Astrocyte (in vitro differentiated cells and primary cell): ENCODE results near the gene FRMD5. TPM values are rescaled to one million over a fixed set of nuclear protein-coding genes. Genes with fewer than 3 reads are reported as not detected.

ENCODE experiments used
- DNase-seq: peaks from one replicate; pipeline ENCODE4 v3.0.0-alpha.2; 2010; ENCODE audit warnings: low read depth
- FAIRE-seq: peaks from 2 replicates; lab custom pipeline; 2011; peaks lifted over from hg19 to GRCh38; lab: Jason Lieb, UNC
- H2AFZ ChIP-seq: 2 replicates; pipeline ENCODE4 v1.6.0; 2012; ENCODE audit warnings: low read depth, low read length, inconsistent platforms
- H3K27ac ChIP-seq: 2 replicates; pipeline ENCODE4 v1.5.1; 2011; ENCODE audit warnings: low read depth, low read length, inconsistent platforms
- H3K27me3 ChIP-seq: 2 replicates; pipeline ENCODE4 v1.6.0; 2011; ENCODE audit warnings: low read length, inconsistent platforms; ENCODE audit not compliant: insufficient read depth
- H3K36me3 ChIP-seq: 2 replicates; pipeline ENCODE4 v1.5.1; 2011; ENCODE audit warnings: low read length, inconsistent platforms; ENCODE audit not compliant: insufficient read depth
- H3K4me1 ChIP-seq: 2 replicates; pipeline ENCODE4 v1.5.1; 2011; ENCODE audit warnings: low read length, inconsistent platforms; ENCODE audit not compliant: insufficient read depth
- H3K4me2 ChIP-seq: 2 replicates; pipeline ENCODE4 v1.6.0; 2012; ENCODE audit warnings: low read length, inconsistent platforms
- H3K4me3 ChIP-seq: 2 replicates; pipeline ENCODE4 v1.5.1; 2011; ENCODE audit warnings: low read depth, mild to moderate bottlenecking, low read length, inconsistent platforms; ENCODE audit not compliant: insufficient read depth
- H3K79me2 ChIP-seq: 2 replicates; pipeline ENCODE4 v1.6.0; 2012; ENCODE audit warnings: mild to moderate bottlenecking, low read length, inconsistent platforms; ENCODE audit not compliant: insufficient read depth
- H3K9ac ChIP-seq: 2 replicates; pipeline ENCODE4 v1.6.0; 2012; ENCODE audit warnings: mild to moderate bottlenecking, low read length, inconsistent platforms
- H3K9me3 ChIP-seq: 2 replicates; pipeline ENCODE4 v1.5.1; 2012; ENCODE audit warnings: low read depth, mild to moderate bottlenecking, low read length, inconsistent platforms; ENCODE audit not compliant: insufficient read depth
- H4K20me1 ChIP-seq: 2 replicates; pipeline ENCODE4 v1.6.0; 2012; ENCODE audit warnings: low read length, inconsistent platforms; ENCODE audit not compliant: insufficient read depth
- H3K27ac Mint-ChIP-seq: one replicate; pipeline ENCODE4 v1.8.0; 2021; ENCODE audit warnings: mild to moderate bottlenecking, mixed read lengths; ENCODE audit not compliant: unreplicated experiment
- H3K27me3 Mint-ChIP-seq: one replicate; pipeline ENCODE4 v1.8.0; 2021; ENCODE audit warnings: low read depth, mixed read lengths; ENCODE audit not compliant: unreplicated experiment
- H3K36me3 Mint-ChIP-seq: one replicate; pipeline ENCODE4 v1.8.0; 2021; ENCODE audit warnings: low read depth, mixed read lengths; ENCODE audit not compliant: unreplicated experiment
- H3K4me1 Mint-ChIP-seq: one replicate; pipeline ENCODE4 v1.8.0; 2021; ENCODE audit warnings: low read depth, mixed read lengths; ENCODE audit not compliant: unreplicated experiment
- H3K4me3 Mint-ChIP-seq: one replicate; pipeline ENCODE4 v1.8.0; 2021; ENCODE audit warnings: mild to moderate bottlenecking, moderate library complexity, mixed read lengths; ENCODE audit not compliant: unreplicated experiment
- H3K9me3 Mint-ChIP-seq: one replicate; pipeline ENCODE4 v1.8.0; 2021; ENCODE audit warnings: mild to moderate bottlenecking, mixed read lengths; ENCODE audit not compliant: unreplicated experiment
- EZH2 ChIP-seq: IDR thresholded peaks from 2 replicates; pipeline ENCODE4 v1.6.1; 2012; ENCODE audit warnings: mild to moderate bottlenecking, low read length, inconsistent platforms; ENCODE audit not compliant: insufficient read depth
- total RNA-seq: library from RNA; stranded (reverse); gene quantifications from 2 replicates; pipeline ENCODE4 v1.2.1, GENCODE V29; 2021
- TF ChIP-seq, protein P1 (sequence below): IDR thresholded peaks from 2 replicates; pipeline ENCODE4 v1.5.1; 2011; ENCODE audit warnings: low read depth, mild to moderate bottlenecking, inconsistent platforms, low read length, moderate library complexity; ENCODE audit not compliant: insufficient read depth

The FRMD5 gene
- total RNA-seq, 1 donor from 2014 or later, result 19.6 TPM

DNA sequence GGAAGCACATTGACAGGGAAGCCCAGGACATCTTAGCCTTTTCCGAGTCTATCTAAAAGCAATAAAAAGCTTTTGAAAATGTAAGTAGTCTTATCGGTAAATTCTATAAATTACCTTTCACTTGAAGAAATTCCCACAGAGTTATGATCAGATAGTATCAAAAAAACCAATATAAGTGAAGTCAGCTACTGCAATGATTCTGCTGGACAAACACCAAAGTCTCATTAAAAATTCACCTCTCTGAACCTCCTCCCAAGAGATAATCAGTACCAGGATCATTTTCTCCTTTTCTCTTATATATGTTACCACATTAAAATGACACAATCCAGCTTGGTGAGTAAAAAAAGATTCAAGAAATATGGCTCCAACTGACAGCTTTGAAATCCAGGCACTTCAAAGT is 69.2 kb downstream of the FRMD5 start:
- H3K4me2 ChIP-seq, result no peak overlapping the region
- no peaks in the 10 kb centered on the region for H3K9me3 ChIP-seq
- H3K27me3 ChIP-seq, result no peaks in the 10 kb centered on the region
- H3K9me3 Mint-ChIP-seq, result no peaks in the 10 kb centered on the region
- H3K4me1 ChIP-seq, result no peaks in the 10 kb centered on the region
- no peaks in the 10 kb centered on the region for H3K36me3 Mint-ChIP-seq
- H3K27ac Mint-ChIP-seq, result no peak overlapping the region
- H3K27ac ChIP-seq, result no peak overlapping the region
- no peak overlapping the region for H3K9ac ChIP-seq
- H2AFZ ChIP-seq, result no peak overlapping the region
- H3K36me3 ChIP-seq, result no peaks in the 10 kb centered on the region
- H3K27me3 Mint-ChIP-seq, result no peaks in the 10 kb centered on the region
- H3K4me3 Mint-ChIP-seq, result no peak overlapping the region
- DNase-seq (no peak), FAIRE-seq (no peak)
- peaks cover 37% of the 10 kb centered on the region for H4K20me1 ChIP-seq
- TF ChIP-seq, protein P1, sequence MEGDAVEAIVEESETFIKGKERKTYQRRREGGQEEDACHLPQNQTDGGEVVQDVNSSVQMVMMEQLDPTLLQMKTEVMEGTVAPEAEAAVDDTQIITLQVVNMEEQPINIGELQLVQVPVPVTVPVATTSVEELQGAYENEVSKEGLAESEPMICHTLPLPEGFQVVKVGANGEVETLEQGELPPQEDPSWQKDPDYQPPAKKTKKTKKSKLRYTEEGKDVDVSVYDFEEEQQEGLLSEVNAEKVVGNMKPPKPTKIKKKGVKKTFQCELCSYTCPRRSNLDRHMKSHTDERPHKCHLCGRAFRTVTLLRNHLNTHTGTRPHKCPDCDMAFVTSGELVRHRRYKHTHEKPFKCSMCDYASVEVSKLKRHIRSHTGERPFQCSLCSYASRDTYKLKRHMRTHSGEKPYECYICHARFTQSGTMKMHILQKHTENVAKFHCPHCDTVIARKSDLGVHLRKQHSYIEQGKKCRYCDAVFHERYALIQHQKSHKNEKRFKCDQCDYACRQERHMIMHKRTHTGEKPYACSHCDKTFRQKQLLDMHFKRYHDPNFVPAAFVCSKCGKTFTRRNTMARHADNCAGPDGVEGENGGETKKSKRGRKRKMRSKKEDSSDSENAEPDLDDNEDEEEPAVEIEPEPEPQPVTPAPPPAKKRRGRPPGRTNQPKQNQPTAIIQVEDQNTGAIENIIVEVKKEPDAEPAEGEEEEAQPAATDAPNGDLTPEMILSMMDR, result no peak
- TF ChIP-seq EZH2, result no peak
- no peaks in the 10 kb centered on the region for H3K4me1 Mint-ChIP-seq
- no peak overlapping the region for H3K4me3 ChIP-seq
- H3K79me2 ChIP-seq, result peaks cover 82% of the 10 kb centered on the region

DNA sequence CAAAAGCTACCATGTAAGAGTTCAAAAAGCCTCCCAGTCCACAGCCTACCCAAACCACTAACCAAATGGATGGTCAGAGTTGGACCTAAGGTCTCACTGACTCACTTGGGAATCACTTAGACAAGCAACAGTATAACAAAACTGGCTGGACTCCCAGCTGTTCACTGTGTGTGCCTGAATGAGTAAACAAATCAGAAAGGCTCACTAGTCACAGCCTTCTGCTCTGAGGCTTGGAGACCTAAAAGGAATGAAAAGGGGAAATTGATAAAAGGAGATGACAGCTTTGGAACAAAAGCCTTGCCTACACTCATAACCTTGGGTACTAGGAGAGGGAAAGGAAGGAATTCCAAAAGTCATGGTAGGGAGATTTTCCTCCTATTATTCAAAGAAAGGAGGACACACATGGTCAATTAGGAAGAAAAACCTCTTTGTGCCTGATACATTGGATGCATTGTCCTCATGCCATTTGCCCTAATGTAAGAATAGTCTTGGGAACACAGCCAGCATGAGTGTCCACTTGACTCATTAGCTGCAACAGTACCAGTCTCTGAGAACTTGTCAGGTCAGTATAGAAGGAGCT is 92.3 kb downstream of the FRMD5 start:
- Histone ChIP-seq H3K9me3 (no peaks in the 10 kb centered on the region), H4K20me1 (peaks cover under 1% of the 10 kb centered on the region), H3K9ac (peak overlapping the region; percentile 72), H3K79me2 (peaks cover 67% of the 10 kb centered on the region), H2AFZ (no peak overlapping the region), H3K36me3 (no peaks in the 10 kb centered on the region), H3K4me3 (no peak overlapping the region), H3K4me2 (peak overlapping the region; percentile 79), H3K27ac (peak overlapping the region; percentile 92), H3K4me1 (peaks cover 32% of the 10 kb centered on the region), H3K27me3 (no peaks in the 10 kb centered on the region)
- H3K9me3 Mint-ChIP-seq, result no peaks in the 10 kb centered on the region
- no peak overlapping the region for H3K4me3 Mint-ChIP-seq
- H3K36me3 Mint-ChIP-seq, result no peaks in the 10 kb centered on the region
- DNase-seq, result peak; percentile 100
- H3K27me3 Mint-ChIP-seq, result no peaks in the 10 kb centered on the region
- H3K27ac Mint-ChIP-seq, result peak overlapping the region; percentile 94
- H3K4me1 Mint-ChIP-seq, result peaks cover 39% of the 10 kb centered on the region
- FAIRE-seq, result peak; percentile 99
- TF ChIP-seq, protein P1, result no peak
- no peak for TF ChIP-seq EZH2

DNA sequence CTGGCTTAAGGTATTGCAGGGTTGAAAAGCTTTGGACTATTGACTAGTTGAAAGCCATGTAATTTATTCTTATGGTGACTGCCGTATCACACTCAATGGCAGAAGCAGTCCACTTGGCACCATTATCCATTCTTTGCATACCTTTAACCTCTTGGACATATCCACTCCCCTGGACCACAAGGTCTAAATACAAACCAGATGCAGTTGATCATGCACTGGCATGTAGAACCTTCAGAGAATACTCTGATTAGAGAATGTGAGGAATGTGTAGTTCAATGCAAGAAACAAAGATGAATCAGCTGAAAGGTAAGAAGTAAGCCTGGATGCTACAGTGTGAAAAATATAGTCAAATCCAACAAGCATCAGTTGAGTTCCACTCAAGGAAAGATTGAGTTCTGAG is 93.1 kb downstream of the FRMD5 start:
- Histone ChIP-seq H3K4me3 (no peak overlapping the region), H3K27ac (peak overlapping the region; percentile 92), H2AFZ (no peak overlapping the region), H3K4me1 (peaks cover 32% of the 10 kb centered on the region), H3K9ac (peak overlapping the region; percentile 63), H3K36me3 (no peaks in the 10 kb centered on the region), H3K9me3 (no peaks in the 10 kb centered on the region), H4K20me1 (peaks cover 4% of the 10 kb centered on the region), H3K4me2 (peak overlapping the region; percentile 79), H3K27me3 (no peaks in the 10 kb centered on the region), H3K79me2 (peaks cover 68% of the 10 kb centered on the region)
- H3K27me3 Mint-ChIP-seq, result no peaks in the 10 kb centered on the region
- FAIRE-seq (no peak), DNase-seq (peak; percentile 96)
- peaks cover 37% of the 10 kb centered on the region for H3K4me1 Mint-ChIP-seq
- H3K4me3 Mint-ChIP-seq, result no peak overlapping the region
- no peak for TF ChIP-seq EZH2
- TF ChIP-seq, protein P1, result no peak
- H3K27ac Mint-ChIP-seq, result peak overlapping the region; percentile 94
- H3K36me3 Mint-ChIP-seq, result no peaks in the 10 kb centered on the region
- no peaks in the 10 kb centered on the region for H3K9me3 Mint-ChIP-seq
